ENCODE measurements around the gene SFTA2.
A peak's percentile ranks its signal among the peaks of the same experiment; 100 is the strongest.
"Not testable (repeated sequence)": the region's sequence is repeated elsewhere in the genome, so short reads cannot be mapped to it uniquely, and the experiment has no call there.

SFTA2 gene

DNA sequence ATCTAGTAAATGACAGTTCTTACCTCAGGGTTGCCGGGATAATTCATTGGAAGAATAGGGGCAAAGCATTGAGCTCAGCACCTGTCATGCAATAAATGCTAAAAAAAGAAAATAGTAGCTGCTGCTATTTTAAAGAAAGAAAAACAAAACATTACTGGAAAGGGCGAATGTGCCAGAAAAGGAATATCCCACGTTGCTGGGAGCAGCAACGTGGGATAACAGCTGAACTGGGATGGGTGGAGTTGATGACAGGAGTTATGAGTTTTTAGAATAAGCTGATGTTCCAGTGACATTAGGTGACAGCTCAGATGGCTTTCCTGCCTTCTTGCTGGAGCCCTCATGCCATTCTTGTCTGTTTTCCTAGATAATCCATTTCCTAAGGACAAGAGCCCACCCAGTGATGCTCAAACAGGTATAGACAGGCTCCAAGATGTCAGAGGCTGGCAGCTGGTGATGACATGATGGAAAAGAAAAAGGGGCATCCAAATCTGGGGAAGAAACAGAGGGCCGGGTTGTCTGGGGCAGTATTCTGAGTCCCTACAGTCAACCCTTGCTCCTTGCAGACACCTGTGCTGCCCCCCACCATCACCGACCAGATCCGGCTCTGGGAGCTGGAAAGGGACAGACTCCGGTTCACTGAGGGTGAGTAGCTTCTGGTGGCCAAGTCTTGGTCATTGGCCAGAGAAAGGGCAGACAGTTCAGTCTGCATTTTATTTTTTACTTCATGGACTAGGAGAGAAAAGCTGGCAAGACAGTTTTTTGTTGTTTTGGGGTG lies 19.0 kb downstream of the SFTA2 start:
- no peak for DNase-seq (ENCODE audit: low read depth)

- DNase-seq (ENCODE audit: low read depth), result not testable (repeated sequence)
These were observed 21.5 kb downstream of the SFTA2 start for GRCh38 chr6:30910473-30910872.

- no peak for DNase-seq (ENCODE audit: low read depth)
These were observed 23.3 kb downstream of the SFTA2 start for GRCh38 chr6:30908700-30909099.

- peak; percentile 100 for DNase-seq (ENCODE audit: low read depth)
These were observed 24.0 kb downstream of the SFTA2 start, which contains the start of gene GTF2H4 for GRCh38 chr6:30907758-30908591. Gene GTF2H4 (plus strand): TSS chr6:30908207.

- DNase-seq (ENCODE audit: low read depth), result not testable (repeated sequence)
These were observed 24.6 kb downstream of the SFTA2 start for GRCh38 chr6:30907290-30907757.

- no peak for DNase-seq (ENCODE audit: low read depth)
These were observed 28.7 kb downstream of the SFTA2 start for GRCh38 chr6:30903236-30903635.

DNA sequence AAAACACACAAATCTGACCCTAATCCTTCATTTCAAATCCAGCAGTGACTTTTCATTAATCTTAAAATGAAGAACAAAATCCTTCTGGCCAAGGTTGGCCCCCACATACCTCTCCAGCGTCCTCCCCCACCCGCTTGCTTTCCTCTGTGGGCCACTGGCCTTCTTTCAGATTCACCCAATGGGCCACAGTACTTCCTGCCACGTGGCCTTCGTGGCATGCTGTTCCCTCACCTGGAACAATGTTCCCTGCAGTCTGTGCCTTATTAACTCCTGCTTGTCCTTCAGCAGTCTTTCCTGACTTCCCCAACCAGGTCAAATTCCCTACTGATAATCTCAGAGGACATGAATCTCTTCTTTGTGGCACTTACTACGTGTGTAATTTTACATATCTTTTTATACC lies 29.3 kb downstream of the SFTA2 start:
- no peak for DNase-seq (ENCODE audit: low read depth)

- not testable (repeated sequence) for DNase-seq (ENCODE audit: low read depth)
These were observed 29.8 kb downstream of the SFTA2 start for GRCh38 chr6:30902196-30902595.

DNA sequence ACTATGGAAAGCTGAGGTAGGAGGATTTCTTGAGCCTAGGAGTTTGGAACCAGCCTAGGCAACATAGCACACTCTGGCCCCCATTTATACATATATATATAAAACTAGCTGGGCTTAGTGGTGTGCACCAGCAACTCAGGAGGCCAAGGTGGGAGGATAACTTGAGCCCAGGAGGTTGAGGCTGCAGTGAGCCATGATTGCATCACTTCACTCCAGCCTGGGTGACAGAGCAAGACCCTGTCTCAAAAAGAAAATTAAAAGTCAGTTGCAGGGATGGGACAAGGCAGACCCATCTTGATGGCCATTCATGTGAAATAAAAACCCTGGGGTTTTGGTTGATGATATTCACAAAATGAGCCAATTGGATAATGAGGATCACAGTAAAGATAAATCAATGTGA lies 30.5 kb downstream of the SFTA2 start:
- DNase-seq (ENCODE audit: low read depth), result no peak

DNA sequence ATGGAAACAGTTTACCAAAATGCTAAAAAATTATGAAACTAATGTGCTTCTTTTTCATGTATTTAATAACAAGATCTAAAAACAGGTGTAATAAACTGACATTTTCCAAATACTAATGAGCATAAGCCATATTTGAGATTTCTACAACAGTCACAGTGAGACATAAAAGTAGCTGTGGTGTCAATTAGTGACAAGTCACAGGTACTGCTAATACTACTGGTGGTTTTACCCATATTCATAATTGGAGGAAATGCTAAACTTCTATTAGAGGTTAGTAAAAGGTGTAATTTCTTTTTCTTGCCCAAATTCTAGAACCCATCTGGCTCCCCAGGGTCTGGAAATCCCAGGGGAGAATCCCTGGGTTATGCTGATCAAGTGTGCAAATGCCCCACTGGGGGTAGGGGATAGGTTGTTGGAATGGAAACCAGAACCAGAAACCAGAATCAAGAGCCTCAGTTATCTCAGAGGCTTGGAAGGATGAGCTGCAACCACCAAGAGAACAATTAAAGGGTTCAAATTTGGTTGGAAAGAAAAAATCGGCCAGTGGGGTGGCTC lies 31.0 kb downstream of the SFTA2 start:
- DNase-seq (ENCODE audit: low read depth), result no peak

- DNase-seq (ENCODE audit: low read depth), result no peak
These were observed 33.1 kb downstream of the SFTA2 start for GRCh38 chr6:30898750-30899360.

DNA sequence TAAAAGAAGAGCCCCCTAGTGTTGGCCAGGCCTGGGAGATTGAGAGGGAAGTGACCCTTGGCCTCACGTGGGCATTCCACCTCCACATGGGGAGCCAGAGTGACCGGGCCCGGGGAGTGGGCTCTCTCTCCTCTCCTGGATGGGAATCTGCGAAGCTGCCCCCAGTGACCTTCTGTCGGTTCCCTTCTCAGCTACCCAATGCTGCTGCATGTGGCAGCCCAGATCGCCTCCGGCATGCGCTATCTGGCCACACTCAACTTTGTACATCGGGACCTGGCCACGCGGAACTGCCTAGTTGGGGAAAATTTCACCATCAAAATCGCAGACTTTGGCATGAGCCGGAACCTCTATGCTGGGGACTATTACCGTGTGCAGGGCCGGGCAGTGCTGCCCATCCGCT lies 34.1 kb downstream of the SFTA2 start:
- no peak for DNase-seq (ENCODE audit: low read depth)

DNA sequence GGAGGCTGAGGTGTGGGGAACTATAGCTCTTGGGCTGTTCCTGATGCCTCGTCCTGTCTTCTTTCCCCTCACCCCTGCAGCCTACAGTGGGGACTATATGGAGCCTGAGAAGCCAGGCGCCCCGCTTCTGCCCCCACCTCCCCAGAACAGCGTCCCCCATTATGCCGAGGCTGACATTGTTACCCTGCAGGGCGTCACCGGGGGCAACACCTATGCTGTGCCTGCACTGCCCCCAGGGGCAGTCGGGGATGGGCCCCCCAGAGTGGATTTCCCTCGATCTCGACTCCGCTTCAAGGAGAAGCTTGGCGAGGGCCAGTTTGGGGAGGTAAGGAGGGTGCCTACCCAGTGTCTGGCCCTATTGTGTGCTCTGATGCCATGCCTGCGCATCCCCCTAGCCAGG lies 35.4 kb downstream of the SFTA2 start:
- no peak for DNase-seq (ENCODE audit: low read depth)

GRCh38 chr6:30895343-30895742 lies 36.6 kb downstream of the SFTA2 start:
- DNase-seq (ENCODE audit: low read depth), result no peak

DNA sequence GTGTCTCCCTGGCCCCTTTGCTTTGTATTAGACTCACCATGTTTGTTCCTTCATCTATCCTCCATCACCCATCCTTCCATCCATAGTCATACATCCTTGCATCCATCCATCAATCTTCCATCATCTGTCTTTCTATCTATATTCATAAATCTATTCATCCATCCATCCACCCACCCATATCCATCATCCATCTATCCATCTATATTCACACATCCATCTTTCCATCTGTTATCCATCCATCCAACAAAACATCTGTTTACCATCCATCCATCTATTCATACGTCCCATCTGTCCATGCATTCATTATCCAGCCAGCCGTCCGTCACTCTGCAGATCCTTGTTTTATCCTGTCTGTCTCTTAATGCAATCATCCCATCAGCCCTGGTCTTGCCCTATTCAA lies 37.0 kb downstream of the SFTA2 start:
- DNase-seq (ENCODE audit: low read depth), result no peak

GRCh38 chr6:30894381-30894780 lies 37.6 kb downstream of the SFTA2 start:
- DNase-seq (ENCODE audit: low read depth), result no peak

DNA sequence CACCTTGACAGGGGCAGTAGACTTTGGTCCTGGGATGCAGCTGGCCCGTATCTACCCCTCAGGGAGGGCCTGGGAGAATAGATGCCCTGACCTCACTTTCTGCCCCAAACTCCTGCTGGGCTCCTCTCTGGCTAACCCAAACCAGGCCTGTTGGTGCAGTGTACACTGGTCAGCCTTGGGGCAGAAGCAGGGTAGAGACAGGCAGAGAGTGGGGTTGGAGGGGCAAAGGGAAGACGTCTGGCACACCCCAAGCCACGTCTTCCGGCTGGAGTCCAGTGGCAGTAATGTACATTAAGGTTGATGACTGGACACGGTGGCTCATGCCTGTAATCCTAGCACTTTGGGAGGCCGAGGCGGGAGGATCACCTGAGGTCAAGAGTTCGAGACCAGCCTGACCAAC lies 38.3 kb downstream of the SFTA2 start:
- no peak for DNase-seq (ENCODE audit: low read depth)

GRCh38 chr6:30893001-30893591 lies 38.9 kb downstream of the SFTA2 start:
- DNase-seq (ENCODE audit: low read depth), result no peak

- DNase-seq (ENCODE audit: low read depth), result no peak
These were observed 40.0 kb downstream of the SFTA2 start for GRCh38 chr6:30891816-30892538.

DNA sequence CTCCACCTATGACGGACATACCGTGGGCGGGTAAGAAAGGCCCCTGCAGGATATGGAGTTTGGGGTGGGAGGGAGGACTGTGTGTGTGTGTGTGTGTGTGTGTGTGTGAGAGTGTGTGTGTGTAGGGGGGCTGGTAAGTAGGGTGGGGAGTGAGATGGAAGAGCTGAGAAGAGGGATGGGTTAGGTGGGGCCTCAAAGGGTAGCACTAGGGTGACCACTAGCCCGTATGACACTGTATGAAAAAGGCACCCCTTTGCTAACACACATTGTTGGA lies 40.6 kb downstream of the SFTA2 start:
- DNase-seq (ENCODE audit: low read depth), result no peak

DNA sequence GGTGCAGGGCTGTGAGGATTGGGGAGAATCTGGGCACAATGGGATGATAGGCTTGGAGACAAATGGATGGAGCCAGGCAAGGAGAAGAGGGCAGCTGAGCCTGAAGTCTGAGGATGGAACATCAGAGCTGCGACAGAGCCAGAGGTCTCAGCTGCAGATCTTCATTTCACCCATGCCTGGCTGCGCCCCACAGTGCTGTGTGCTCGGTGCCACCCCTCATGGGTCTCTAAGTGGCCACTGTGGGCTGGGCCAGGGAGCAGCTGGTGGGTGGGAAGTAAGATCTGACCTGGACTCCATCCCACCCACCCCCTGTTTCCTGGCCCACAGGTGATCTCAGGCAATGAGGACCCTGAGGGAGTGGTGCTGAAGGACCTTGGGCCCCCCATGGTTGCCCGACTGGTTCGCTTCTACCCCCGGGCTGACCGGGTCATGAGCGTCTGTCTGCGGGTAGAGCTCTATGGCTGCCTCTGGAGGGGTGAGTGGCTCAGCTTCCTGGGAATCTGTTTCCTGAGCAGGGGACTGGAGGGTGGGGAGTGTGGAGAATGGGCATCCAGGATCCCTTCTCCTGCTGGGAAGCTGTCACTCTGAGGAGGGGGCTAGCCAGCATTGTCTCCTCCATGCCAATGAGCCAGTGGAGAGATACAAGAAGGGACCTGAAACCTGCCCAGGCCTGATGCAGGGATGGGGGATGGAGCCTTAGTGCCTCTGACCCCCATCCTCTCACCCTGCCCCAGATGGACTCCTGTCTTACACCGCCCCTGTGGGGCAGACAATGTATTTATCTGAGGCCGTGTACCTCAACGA lies 41.1 kb downstream of the SFTA2 start:
- no peak for DNase-seq (ENCODE audit: low read depth)
